ENCODE data around the gene CCDC177. TPM values are rescaled to one million over a fixed set of nuclear protein-coding genes. Genes with fewer than 3 reads are reported as not detected.

The CCDC177 gene
- polyA plus RNA-seq, 1 experiment = not detected

DNA sequence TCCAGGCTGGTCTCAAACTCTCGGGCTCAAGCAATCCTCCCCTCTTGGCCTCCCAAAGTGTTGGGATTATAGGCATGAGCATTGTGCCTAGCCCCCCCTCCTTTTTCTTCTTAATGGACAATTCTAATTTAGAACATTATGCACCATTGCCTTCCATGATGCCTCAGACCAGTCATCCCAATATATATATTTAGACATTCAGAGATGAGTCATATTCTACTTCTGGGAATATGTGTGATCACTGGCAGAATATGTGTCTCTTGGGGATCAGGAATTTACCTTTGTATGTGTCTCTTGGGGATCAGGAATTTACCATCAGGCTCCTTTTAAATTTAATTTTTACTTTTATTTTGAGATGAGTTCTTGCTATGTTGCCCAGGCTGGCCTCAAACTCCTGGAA is 7.5 kb upstream of the CCDC177 start:
- no peak overlapping the region for H3K27ac ChIP-seq (ENCODE audit: low read depth, low read length)
- H3K4me3 ChIP-seq (ENCODE audit: low read depth, low read length) = no peak overlapping the region
- CTCF ChIA-PET = interaction anchor here (1.5 to 5.6 kb wide), 3 partner anchors 11 to 145 kb away, joined by 3 to 115 read pairs (median 6); no protein-coding TSS in a partner anchor
- H3K27me3 ChIP-seq (ENCODE audit: control insufficient read depth, insufficient read depth, low read length) = peaks cover 6% of the 10 kb centered on the region
- POLR2A ChIA-PET = no interaction called here
- TF ChIP-seq, protein P1, sequence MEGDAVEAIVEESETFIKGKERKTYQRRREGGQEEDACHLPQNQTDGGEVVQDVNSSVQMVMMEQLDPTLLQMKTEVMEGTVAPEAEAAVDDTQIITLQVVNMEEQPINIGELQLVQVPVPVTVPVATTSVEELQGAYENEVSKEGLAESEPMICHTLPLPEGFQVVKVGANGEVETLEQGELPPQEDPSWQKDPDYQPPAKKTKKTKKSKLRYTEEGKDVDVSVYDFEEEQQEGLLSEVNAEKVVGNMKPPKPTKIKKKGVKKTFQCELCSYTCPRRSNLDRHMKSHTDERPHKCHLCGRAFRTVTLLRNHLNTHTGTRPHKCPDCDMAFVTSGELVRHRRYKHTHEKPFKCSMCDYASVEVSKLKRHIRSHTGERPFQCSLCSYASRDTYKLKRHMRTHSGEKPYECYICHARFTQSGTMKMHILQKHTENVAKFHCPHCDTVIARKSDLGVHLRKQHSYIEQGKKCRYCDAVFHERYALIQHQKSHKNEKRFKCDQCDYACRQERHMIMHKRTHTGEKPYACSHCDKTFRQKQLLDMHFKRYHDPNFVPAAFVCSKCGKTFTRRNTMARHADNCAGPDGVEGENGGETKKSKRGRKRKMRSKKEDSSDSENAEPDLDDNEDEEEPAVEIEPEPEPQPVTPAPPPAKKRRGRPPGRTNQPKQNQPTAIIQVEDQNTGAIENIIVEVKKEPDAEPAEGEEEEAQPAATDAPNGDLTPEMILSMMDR (IDR thresholded peaks at IDR 0.05; ENCODE audit: low read depth, low read length) = no peak
- peak; percentile 7 for DNase-seq (ENCODE audit: low read depth, low spot score)
- no peaks in the 10 kb centered on the region for H3K9me3 ChIP-seq (ENCODE audit: control insufficient read depth, insufficient read depth, low read length)

DNA sequence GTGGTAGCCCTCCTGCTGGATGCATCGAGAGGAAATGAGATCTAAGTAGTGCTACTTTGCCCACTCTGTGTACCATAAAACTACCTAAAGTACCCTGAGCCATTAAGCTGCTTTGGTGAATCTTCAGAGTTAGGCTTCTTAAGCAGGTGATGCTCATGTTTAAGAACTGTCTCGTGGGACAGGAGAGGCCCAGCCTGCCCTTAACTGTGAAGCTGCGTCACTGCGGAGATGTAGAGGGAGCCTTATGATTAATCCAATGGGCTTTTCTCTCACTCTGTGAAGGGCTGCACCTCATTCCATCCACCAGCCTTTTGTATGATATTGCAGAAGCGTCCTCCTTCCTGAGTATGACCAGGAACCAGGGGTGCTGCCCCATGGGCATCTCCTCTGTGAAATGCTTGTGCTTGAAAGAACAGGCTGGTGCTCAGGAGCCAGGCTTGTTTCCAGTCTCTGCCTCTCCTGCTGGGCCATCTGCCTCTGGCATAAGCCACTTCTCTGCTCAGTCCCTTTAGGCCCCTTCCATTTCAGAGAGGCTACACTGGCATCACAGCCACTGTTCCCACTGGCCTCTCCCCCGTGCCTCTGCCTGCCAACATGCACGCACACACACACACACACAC is 6.8 kb upstream of the CCDC177 start:
- no peak for DNase-seq (ENCODE audit: low read depth, low spot score)
- TF ChIP-seq, protein P1 (IDR thresholded peaks at IDR 0.05; ENCODE audit: low read depth, low read length) = no peak
- peaks cover 14% of the 10 kb centered on the region for H3K27me3 ChIP-seq (ENCODE audit: control insufficient read depth, insufficient read depth, low read length)
- no peak overlapping the region for H3K4me3 ChIP-seq (ENCODE audit: low read depth, low read length)
- H3K27ac ChIP-seq (ENCODE audit: low read depth, low read length) = no peak overlapping the region
- CTCF ChIA-PET = interaction anchor here (0.6 to 1.3 kb wide), 6 partner anchors 21 to 1206 kb away, joined by 3 to 18 read pairs (median 4); no protein-coding TSS in a partner anchor
- no peaks in the 10 kb centered on the region; the same call in 1 of the 2 replicates for H3K9me3 ChIP-seq (ENCODE audit: control insufficient read depth, insufficient read depth, low read length)
- POLR2A ChIA-PET = no interaction called here

DNA sequence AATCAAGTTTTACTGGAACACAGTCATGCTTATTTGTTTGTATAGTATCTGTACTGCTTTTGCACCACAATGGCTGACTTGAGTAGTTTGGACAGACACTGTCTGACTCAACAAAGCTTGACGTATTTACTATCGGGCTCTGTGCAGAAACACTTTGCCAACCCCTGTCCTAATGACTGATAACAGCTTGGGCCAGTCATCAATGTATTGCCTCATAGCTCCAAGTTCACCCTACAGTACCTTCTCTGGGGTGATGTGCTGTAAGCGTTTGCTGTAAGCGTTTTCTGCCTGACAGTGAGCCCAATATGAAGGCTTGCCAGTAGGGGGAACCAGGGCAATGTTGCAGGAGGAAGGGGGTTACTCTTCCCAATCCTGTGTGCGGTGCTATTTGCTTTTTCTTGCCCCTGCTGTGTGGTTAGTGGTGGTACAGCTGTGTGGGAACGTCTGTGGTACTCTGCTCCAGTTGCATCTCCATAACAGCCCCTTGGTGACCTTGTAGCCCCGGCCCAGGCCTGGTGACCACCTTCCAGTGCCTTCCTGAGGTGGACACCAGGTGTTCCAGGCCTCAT is 5.4 kb upstream of the CCDC177 start:
- POLR2A ChIA-PET = interaction anchor here (0.6 to 1.3 kb wide), 2 partner anchors 187 to 427 kb away, joined by 3 to 9 read pairs; partner anchors contain the start of genes DCAF5 and SRSF5
- Histone ChIP-seq H3K9me3 (ENCODE audit: control insufficient read depth, insufficient read depth, low read length) (no peaks in the 10 kb centered on the region; the same call in 1 of the 2 replicates), H3K4me3 (ENCODE audit: low read depth, low read length) (no peak overlapping the region), H3K27ac (ENCODE audit: low read depth, low read length) (no peak overlapping the region), H3K27me3 (ENCODE audit: control insufficient read depth, insufficient read depth, low read length) (peaks cover 22% of the 10 kb centered on the region)
- TF ChIP-seq, protein P1 (IDR thresholded peaks at IDR 0.05; ENCODE audit: low read depth, low read length) = peak; percentile 82
- CTCF ChIA-PET = interaction anchor here (0.5 to 1.7 kb wide), 27 partner anchors 8 to 338 kb away, joined by 3 to 18 read pairs (median 4); partner anchors contain the start of gene SRSF5
- peak; percentile 91 for DNase-seq (ENCODE audit: low read depth, low spot score)

DNA sequence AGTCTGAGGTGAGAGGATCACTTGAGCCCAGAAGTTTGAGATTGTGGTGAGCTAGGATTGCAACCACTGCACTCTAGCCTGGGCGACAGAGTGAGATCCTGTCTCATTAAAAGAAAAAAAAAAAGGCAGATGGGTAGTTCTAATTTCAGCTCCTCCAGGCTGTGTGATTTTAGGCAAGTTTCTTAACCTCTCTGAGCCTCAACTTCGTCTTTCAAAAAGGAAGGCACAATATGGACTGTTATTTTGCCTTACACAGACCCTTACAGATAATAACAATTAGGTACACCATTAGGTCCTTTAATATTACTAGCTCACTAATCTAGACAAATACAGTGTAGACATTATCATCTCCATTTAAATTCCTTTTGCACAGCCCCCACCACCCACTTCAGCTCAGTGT is 4.8 kb upstream of the CCDC177 start:
- POLR2A ChIA-PET = interaction anchor here (1.3 kb wide), 1 partner anchor 187 kb away, joined by 9 read pairs; the partner anchor contains the start of gene SRSF5
- no peak for DNase-seq (ENCODE audit: low read depth, low spot score)
- no peak overlapping the region for H3K4me3 ChIP-seq (ENCODE audit: low read depth, low read length)
- no peak overlapping the region for H3K27ac ChIP-seq (ENCODE audit: low read depth, low read length)
- peaks cover 27% of the 10 kb centered on the region for H3K27me3 ChIP-seq (ENCODE audit: control insufficient read depth, insufficient read depth, low read length)
- TF ChIP-seq, protein P1 (IDR thresholded peaks at IDR 0.05; ENCODE audit: low read depth, low read length) = no peak
- no peaks in the 10 kb centered on the region; the same call in 1 of the 2 replicates for H3K9me3 ChIP-seq (ENCODE audit: control insufficient read depth, insufficient read depth, low read length)
- CTCF ChIA-PET = interaction anchor here (0.5 to 1.7 kb wide), 25 partner anchors 9 to 338 kb away, joined by 3 to 9 read pairs (median 4); partner anchors contain the start of gene SRSF5

DNA sequence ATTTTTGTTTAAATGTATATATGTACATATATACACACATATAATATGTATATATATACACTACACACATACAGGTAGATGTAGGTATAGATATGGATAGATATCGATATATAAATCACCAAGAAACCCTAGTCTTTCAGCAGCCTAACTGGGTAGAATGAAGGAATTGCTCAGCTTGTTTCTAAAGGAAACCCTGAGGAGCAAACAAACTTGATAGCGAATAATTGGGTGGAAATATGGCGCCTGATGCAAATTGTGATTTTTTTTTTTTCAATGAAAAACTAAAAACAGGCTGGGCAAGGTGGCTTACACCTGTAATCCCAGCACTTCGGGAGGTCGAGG is 254 bp upstream of the CCDC177 start:
- Histone ChIP-seq H3K27ac (ENCODE audit: low read depth, low read length) (no peak overlapping the region), H3K4me3 (ENCODE audit: low read depth, low read length) (no peak overlapping the region), H3K27me3 (ENCODE audit: control insufficient read depth, insufficient read depth, low read length) (peaks cover 62% of the 10 kb centered on the region), H3K9me3 (ENCODE audit: control insufficient read depth, insufficient read depth, low read length) (peaks cover 4% of the 10 kb centered on the region)
- TF ChIP-seq, protein P1 (IDR thresholded peaks at IDR 0.05; ENCODE audit: low read depth, low read length) = no peak
- POLR2A ChIA-PET = interaction anchor here (0.7 kb wide), 1 partner anchor 29 kb away, joined by 3 read pairs; no protein-coding TSS in a partner anchor
- CTCF ChIA-PET = interaction anchor here (0.7 to 3.7 kb wide), 10 partner anchors 10 to 332 kb away, joined by 3 to 22 read pairs (median 6); no protein-coding TSS in a partner anchor
- no peak for DNase-seq (ENCODE audit: low read depth, low spot score)

Measured in AG04450 (cell line).